GM23338 (cell line): ENCODE data around the gene CAPN15. TPM values are rescaled to one million over a fixed set of nuclear protein-coding genes. Genes with fewer than 3 reads are reported as not detected.

ENCODE experiments used
- ATAC-seq: fragments of 200-7000 bp; cut with Tn5 transposase; 3 replicates; pipeline ENCODE4 v1.9.1; 2020
- DNase-seq: peaks from one replicate; pipeline ENCODE4 v3.0.0-alpha.2; 2015; ENCODE audit warnings: low spot score
- H2AFZ ChIP-seq: fragments of 200-600 bp; sonication (generic); 2 replicates; pipeline ENCODE4 v1.8.0; 2016; ENCODE audit warnings: antibody characterized with exemption, mild to moderate bottlenecking, moderate library complexity
- H3F3A ChIP-seq: fragments of 200-600 bp; sonication (generic); replicated peaks from 2 replicates; pipeline ENCODE4 v1.8.0; 2017; ENCODE audit warnings: antibody characterized with exemption, mixed run types, low read depth
- H3K27ac ChIP-seq: fragments of 200-600 bp; sonication (generic); 2 replicates; pipeline ENCODE4 v1.6.1; 2016; ENCODE audit warnings: low read depth
- H3K27me3 ChIP-seq: fragments of 200-600 bp; sonication (generic); 2 replicates; pipeline ENCODE4 v1.8.0; 2016; ENCODE audit warnings: mild to moderate bottlenecking, mixed run types, moderate library complexity; ENCODE audit not compliant: insufficient read depth
- H3K36me3 ChIP-seq: fragments of 200-600 bp; sonication (generic); 2 replicates; pipeline ENCODE4 v1.8.0; 2016; ENCODE audit warnings: mild to moderate bottlenecking; ENCODE audit not compliant: insufficient read depth
- H3K4me1 ChIP-seq: fragments of 200-600 bp; sonication (generic); 2 replicates; pipeline ENCODE4 v1.8.0; 2016; ENCODE audit warnings: mild to moderate bottlenecking, moderate library complexity; ENCODE audit not compliant: insufficient read depth
- H3K4me2 ChIP-seq: fragments of 200-600 bp; sonication (generic); 2 replicates; pipeline ENCODE4 v1.7.1; 2017; ENCODE audit warnings: mixed run types
- H3K4me3 ChIP-seq: fragments of 200-600 bp; sonication (generic); 2 replicates; pipeline ENCODE4 v1.6.1; 2016; ENCODE audit warnings: mixed run types
- H3K79me2 ChIP-seq: fragments of 200-600 bp; sonication (generic); replicated peaks from 2 replicates; pipeline ENCODE4 v1.8.0; 2017; ENCODE audit warnings: mild to moderate bottlenecking; ENCODE audit not compliant: insufficient read depth
- H3K9me2 ChIP-seq: fragments of 200-600 bp; sonication (generic); 2 replicates; pipeline ENCODE4 v1.8.0; 2017; ENCODE audit not compliant: insufficient read depth
- H4K20me1 ChIP-seq: fragments of 200-600 bp; sonication (generic); replicated peaks from 2 replicates; pipeline ENCODE4 v1.8.0; 2017; ENCODE audit warnings: mild to moderate bottlenecking; ENCODE audit not compliant: insufficient read depth
- H3K27ac Mint-ChIP-seq: 2 replicates; pipeline ENCODE4 v1.8.0; 2020; ENCODE audit warnings: inconsistent platforms, mild to moderate bottlenecking, moderate library complexity, mixed read lengths
- H3K27me3 Mint-ChIP-seq: 3 replicates; pipeline ENCODE4 v1.8.0; 2022; ENCODE audit warnings: low read depth, mild to moderate bottlenecking, moderate library complexity, mixed read lengths, inconsistent platforms; ENCODE audit not compliant: insufficient read depth, poor library complexity
- H3K36me3 Mint-ChIP-seq: 3 replicates; pipeline ENCODE4 v1.8.0; 2021; ENCODE audit warnings: low read depth, mild to moderate bottlenecking, inconsistent platforms, moderate library complexity, mixed read lengths
- H3K4me1 Mint-ChIP-seq: 3 replicates; pipeline ENCODE4 v1.8.0; 2020; ENCODE audit warnings: mild to moderate bottlenecking, inconsistent platforms, mixed read lengths
- H3K4me3 Mint-ChIP-seq: 3 replicates; pipeline ENCODE4 v1.8.0; 2021; ENCODE audit warnings: moderate library complexity, mild to moderate bottlenecking, inconsistent platforms, mixed read lengths
- H3K9me3 Mint-ChIP-seq: 3 replicates; pipeline ENCODE4 v1.8.0; 2020; ENCODE audit warnings: moderate library complexity, mild to moderate bottlenecking, inconsistent platforms, mixed read lengths
- CREB1 ChIP-seq: fragments of 250-450 bp; sonication (Bioruptor Pico); IDR thresholded peaks from 2 replicates; pipeline ENCODE4 v1.5.0; 2020; ENCODE audit warnings: low read depth, mild to moderate bottlenecking, moderate library complexity
- EZH2 ChIP-seq: fragments of 200-600 bp; sonication (generic); IDR thresholded peaks from one replicate; pipeline ENCODE4 v1.8.0; 2017; ENCODE audit warnings: antibody characterized with exemption, mild to moderate bottlenecking, low read depth; ENCODE audit not compliant: unreplicated experiment
- EZH2phosphoT487 ChIP-seq: fragments of 200-600 bp; sonication (generic); IDR thresholded peaks from one replicate; pipeline ENCODE4 v1.8.1; 2018; ENCODE audit warnings: antibody characterized with exemption; ENCODE audit not compliant: unreplicated experiment
- JUNB ChIP-seq: IDR thresholded peaks from one replicate; pipeline ENCODE4 v1.6.1; 2016; ENCODE audit warnings: antibody characterized with exemption; ENCODE audit not compliant: unreplicated experiment
- NANOG ChIP-seq: IDR thresholded peaks from 2 replicates; pipeline ENCODE4 v1.6.1; 2016; ENCODE audit warnings: antibody characterized with exemption, borderline replicate concordance
- POLR2AphosphoS5 ChIP-seq: IDR thresholded peaks from 2 replicates; pipeline ENCODE4 v1.6.1; 2016; ENCODE audit warnings: antibody characterized with exemption, low read depth
- STAT1 ChIP-seq: IDR thresholded peaks from one replicate; pipeline ENCODE4 v1.6.1; 2016; ENCODE audit warnings: antibody characterized with exemption; ENCODE audit not compliant: unreplicated experiment
- ZNF114 ChIP-seq: fragments of 250-450 bp; sonication (Bioruptor Pico); IDR thresholded peaks from 2 replicates; pipeline ENCODE4 v1.5.0; 2020; ENCODE audit warnings: mild to moderate bottlenecking, moderate library complexity
- ZNF331 ChIP-seq: fragments of 250-450 bp; sonication (Bioruptor Pico); IDR thresholded peaks from 2 replicates; pipeline ENCODE4 v1.5.0; 2020; ENCODE audit warnings: low read depth, mild to moderate bottlenecking, moderate library complexity
- polyA plus RNA-seq: library from polyadenylated mRNA; unstranded; fragments of >200 nt; fragmentation: Nextera tagmentation; extraction: Ambion mirVana; gene quantifications from 2 replicates; pipeline ENCODE4 v1.2.1, GENCODE V29; 2016
- total RNA-seq: library from RNA; depleted of rRNA; stranded (reverse); fragments of >200 nt; shearing (Covaris generic); gene quantifications from 2 replicates; pipeline ENCODE4 v1.2.3, GENCODE V29; 2014
- TF ChIP-seq, protein P1 (sequence below): IDR thresholded peaks from 2 replicates; pipeline ENCODE4 v1.6.1; 2016; ENCODE audit warnings: antibody characterized with exemption
- TF ChIP-seq, protein P2 (sequence below), 2 experiments: fragments of 200-600 bp in 1 of 2; sonication (generic) in 1 of 2; conservative IDR thresholded peaks; 2 replicates each; pipeline versions ENCODE4 v1.5.1 to v1.6.1; 2016 to 2017; ENCODE audit warnings: antibody characterized with exemption in 2 of 2, low read depth in 2 of 2, mild to moderate bottlenecking in 2 of 2, moderate library complexity in 1 of 2
- TF ChIP-seq, protein P3 (sequence below): IDR thresholded peaks from one replicate; pipeline ENCODE4 v1.6.1; 2018; ENCODE audit warnings: antibody characterized with exemption; ENCODE audit not compliant: unreplicated experiment
- TF ChIP-seq, protein P4 (sequence below): fragments of 250-450 bp; sonication (Bioruptor Pico); IDR thresholded peaks from 2 replicates; pipeline ENCODE4 v1.5.0; 2020; ENCODE audit warnings: mild to moderate bottlenecking, moderate library complexity

The CAPN15 gene
- total and polyA plus RNA-seq, 2 experiments from 2014 or later, result 27.3 to 164 TPM

DNA sequence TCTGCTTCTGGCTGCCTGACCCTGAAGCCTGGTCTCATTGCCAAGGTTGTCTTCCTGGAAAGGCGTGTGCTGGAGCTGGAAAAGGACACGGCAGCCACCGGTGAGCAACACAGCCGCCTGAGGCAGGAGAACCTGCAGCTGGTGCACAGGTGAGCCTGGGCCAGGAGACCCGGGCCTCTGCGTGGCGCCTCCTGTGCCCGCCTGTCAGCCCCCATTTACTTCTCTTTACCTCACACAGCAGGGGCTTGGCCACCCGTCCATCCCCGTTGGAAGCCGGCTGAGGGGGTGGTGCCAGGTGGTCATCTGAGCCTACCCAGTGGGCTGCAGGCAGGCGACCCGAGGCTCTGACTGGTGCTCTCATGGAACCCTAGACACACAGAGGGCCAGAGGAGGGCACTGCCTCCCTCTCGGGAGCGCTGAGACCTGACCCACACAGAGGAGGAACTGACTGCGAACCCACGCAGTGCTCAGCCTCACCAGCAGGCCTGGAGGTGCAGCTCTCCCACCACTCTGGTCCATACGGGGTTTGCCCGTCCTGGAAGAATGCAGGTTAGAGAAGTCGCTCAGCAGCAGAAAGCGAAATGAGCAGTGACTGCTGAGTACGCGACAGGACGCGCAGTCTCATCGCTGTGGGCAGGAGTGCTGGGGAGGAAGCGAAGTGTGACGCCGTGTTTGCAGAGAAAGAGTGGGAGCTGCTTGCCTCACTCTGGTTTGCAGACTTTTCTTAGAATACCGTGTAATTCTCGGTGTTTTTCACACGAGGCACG lies 21.9 kb upstream of the CAPN15 start:
- peak overlapping the region; percentile 65; the same call in 1 of the 2 replicates for H3K27ac Mint-ChIP-seq
- Histone ChIP-seq H3K27ac (no peak overlapping the region), H3F3A (0 out of 2 replicates have a peak, but pooled peaks cover 3% of the 10 kb centered on the region), H3K27me3 (no peaks in the 10 kb centered on the region), H3K79me2 (no peaks in the 10 kb centered on the region), H3K4me1 (no peaks in the 10 kb centered on the region), H4K20me1 (no peaks in the 10 kb centered on the region), H3K9me2 (no peaks in the 10 kb centered on the region), H3K36me3 (no peaks in the 10 kb centered on the region), H2AFZ (no peak overlapping the region), H3K4me3 (no peak overlapping the region), H3K4me2 (no peak overlapping the region)
- peaks cover 3% of the 10 kb centered on the region; the same call in 1 of the 3 replicates for H3K36me3 Mint-ChIP-seq
- no peaks in the 10 kb centered on the region; the same call in 2 of the 3 replicates for H3K4me1 Mint-ChIP-seq
- H3K4me3 Mint-ChIP-seq, result no peak overlapping the region
- TF ChIP-seq, protein P1, sequence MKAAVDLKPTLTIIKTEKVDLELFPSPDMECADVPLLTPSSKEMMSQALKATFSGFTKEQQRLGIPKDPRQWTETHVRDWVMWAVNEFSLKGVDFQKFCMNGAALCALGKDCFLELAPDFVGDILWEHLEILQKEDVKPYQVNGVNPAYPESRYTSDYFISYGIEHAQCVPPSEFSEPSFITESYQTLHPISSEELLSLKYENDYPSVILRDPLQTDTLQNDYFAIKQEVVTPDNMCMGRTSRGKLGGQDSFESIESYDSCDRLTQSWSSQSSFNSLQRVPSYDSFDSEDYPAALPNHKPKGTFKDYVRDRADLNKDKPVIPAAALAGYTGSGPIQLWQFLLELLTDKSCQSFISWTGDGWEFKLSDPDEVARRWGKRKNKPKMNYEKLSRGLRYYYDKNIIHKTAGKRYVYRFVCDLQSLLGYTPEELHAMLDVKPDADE, result no peak
- TF ChIP-seq, protein P2, sequence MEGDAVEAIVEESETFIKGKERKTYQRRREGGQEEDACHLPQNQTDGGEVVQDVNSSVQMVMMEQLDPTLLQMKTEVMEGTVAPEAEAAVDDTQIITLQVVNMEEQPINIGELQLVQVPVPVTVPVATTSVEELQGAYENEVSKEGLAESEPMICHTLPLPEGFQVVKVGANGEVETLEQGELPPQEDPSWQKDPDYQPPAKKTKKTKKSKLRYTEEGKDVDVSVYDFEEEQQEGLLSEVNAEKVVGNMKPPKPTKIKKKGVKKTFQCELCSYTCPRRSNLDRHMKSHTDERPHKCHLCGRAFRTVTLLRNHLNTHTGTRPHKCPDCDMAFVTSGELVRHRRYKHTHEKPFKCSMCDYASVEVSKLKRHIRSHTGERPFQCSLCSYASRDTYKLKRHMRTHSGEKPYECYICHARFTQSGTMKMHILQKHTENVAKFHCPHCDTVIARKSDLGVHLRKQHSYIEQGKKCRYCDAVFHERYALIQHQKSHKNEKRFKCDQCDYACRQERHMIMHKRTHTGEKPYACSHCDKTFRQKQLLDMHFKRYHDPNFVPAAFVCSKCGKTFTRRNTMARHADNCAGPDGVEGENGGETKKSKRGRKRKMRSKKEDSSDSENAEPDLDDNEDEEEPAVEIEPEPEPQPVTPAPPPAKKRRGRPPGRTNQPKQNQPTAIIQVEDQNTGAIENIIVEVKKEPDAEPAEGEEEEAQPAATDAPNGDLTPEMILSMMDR (conservative IDR thresholded peaks at IDR 0.05; ENCODE audit: low read depth in 2 of 2), result no peak
- TF ChIP-seq POLR2AphosphoS5 (no peak), JUNB (no peak), ZNF331 (CRISPR knock-in tag) (no peak), EZH2 (no peak), CREB1 (CRISPR knock-in tag) (no peak), EZH2phosphoT487 (no peak), ZNF114 (no peak), NANOG (no peak), STAT1 (no peak)
- TF ChIP-seq, protein P3, sequence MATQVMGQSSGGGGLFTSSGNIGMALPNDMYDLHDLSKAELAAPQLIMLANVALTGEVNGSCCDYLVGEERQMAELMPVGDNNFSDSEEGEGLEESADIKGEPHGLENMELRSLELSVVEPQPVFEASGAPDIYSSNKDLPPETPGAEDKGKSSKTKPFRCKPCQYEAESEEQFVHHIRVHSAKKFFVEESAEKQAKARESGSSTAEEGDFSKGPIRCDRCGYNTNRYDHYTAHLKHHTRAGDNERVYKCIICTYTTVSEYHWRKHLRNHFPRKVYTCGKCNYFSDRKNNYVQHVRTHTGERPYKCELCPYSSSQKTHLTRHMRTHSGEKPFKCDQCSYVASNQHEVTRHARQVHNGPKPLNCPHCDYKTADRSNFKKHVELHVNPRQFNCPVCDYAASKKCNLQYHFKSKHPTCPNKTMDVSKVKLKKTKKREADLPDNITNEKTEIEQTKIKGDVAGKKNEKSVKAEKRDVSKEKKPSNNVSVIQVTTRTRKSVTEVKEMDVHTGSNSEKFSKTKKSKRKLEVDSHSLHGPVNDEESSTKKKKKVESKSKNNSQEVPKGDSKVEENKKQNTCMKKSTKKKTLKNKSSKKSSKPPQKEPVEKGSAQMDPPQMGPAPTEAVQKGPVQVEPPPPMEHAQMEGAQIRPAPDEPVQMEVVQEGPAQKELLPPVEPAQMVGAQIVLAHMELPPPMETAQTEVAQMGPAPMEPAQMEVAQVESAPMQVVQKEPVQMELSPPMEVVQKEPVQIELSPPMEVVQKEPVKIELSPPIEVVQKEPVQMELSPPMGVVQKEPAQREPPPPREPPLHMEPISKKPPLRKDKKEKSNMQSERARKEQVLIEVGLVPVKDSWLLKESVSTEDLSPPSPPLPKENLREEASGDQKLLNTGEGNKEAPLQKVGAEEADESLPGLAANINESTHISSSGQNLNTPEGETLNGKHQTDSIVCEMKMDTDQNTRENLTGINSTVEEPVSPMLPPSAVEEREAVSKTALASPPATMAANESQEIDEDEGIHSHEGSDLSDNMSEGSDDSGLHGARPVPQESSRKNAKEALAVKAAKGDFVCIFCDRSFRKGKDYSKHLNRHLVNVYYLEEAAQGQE, result no peak
- TF ChIP-seq, protein P4, sequence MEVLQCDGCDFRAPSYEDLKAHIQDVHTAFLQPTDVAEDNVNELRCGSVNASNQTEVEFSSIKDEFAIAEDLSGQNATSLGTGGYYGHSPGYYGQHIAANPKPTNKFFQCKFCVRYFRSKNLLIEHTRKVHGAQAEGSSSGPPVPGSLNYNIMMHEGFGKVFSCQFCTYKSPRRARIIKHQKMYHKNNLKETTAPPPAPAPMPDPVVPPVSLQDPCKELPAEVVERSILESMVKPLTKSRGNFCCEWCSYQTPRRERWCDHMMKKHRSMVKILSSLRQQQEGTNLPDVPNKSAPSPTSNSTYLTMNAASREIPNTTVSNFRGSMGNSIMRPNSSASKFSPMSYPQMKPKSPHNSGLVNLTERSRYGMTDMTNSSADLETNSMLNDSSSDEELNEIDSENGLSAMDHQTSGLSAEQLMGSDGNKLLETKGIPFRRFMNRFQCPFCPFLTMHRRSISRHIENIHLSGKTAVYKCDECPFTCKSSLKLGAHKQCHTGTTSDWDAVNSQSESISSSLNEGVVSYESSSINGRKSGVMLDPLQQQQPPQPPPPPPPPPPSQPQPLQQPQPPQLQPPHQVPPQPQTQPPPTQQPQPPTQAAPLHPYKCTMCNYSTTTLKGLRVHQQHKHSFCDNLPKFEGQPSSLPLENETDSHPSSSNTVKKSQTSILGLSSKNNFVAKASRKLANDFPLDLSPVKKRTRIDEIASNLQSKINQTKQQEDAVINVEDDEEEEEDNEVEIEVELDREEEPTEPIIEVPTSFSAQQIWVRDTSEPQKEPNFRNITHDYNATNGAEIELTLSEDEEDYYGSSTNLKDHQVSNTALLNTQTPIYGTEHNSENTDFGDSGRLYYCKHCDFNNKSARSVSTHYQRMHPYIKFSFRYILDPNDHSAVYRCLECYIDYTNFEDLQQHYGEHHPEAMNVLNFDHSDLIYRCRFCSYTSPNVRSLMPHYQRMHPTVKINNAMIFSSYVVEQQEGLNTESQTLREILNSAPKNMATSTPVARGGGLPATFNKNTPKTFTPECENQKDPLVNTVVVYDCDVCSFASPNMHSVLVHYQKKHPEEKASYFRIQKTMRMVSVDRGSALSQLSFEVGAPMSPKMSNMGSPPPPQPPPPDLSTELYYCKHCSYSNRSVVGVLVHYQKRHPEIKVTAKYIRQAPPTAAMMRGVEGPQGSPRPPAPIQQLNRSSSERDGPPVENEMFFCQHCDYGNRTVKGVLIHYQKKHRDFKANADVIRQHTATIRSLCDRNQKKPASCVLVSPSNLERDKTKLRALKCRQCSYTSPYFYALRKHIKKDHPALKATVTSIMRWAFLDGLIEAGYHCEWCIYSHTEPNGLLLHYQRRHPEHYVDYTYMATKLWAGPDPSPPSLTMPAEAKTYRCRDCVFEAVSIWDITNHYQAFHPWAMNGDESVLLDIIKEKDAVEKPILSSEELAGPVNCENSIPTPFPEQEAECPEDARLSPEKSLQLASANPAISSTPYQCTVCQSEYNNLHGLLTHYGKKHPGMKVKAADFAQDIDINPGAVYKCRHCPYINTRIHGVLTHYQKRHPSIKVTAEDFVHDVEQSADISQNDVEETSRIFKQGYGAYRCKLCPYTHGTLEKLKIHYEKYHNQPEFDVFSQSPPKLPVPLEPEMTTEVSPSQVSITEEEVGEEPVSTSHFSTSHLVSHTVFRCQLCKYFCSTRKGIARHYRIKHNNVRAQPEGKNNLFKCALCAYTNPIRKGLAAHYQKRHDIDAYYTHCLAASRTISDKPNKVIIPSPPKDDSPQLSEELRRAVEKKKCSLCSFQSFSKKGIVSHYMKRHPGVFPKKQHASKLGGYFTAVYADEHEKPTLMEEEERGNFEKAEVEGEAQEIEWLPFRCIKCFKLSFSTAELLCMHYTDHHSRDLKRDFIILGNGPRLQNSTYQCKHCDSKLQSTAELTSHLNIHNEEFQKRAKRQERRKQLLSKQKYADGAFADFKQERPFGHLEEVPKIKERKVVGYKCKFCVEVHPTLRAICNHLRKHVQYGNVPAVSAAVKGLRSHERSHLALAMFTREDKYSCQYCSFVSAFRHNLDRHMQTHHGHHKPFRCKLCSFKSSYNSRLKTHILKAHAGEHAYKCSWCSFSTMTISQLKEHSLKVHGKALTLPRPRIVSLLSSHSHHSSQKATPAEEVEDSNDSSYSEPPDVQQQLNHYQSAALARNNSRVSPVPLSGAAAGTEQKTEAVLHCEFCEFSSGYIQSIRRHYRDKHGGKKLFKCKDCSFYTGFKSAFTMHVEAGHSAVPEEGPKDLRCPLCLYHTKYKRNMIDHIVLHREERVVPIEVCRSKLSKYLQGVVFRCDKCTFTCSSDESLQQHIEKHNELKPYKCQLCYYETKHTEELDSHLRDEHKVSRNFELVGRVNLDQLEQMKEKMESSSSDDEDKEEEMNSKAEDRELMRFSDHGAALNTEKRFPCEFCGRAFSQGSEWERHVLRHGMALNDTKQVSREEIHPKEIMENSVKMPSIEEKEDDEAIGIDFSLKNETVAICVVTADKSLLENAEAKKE (CRISPR knock-in tag), result no peak
- H3K27me3 Mint-ChIP-seq, result peaks cover 15% of the 10 kb centered on the region
- H3K9me3 Mint-ChIP-seq, result no peaks in the 10 kb centered on the region
- peak; percentile 41 for DNase-seq
- ATAC-seq, result peak; percentile 90
